Measurements from ENCODE around the gene PLPP3.

Gene PLPP3

GRCh38 chr1:56510642-56511021 lies 68.7 kb downstream of the PLPP3 start:
- H3F3A ChIP-seq (ENCODE audit: insufficient read depth, low read length) = no peaks in the 10 kb centered on the region
- H3K79me2 ChIP-seq (ENCODE audit: insufficient read depth, low read length) = no peaks in the 10 kb centered on the region
- no peaks in the 10 kb centered on the region for H3K36me3 ChIP-seq (ENCODE audit: insufficient read depth, low read length)
- no peak overlapping the region for H3K9ac ChIP-seq (ENCODE audit: low read length)
- H3K9me3 ChIP-seq (ENCODE audit: low read length) = no peaks in the 10 kb centered on the region
- no peak for TF ChIP-seq CTCF (IDR thresholded peaks at IDR 0.05; ENCODE audit: low read length)
- no peaks in the 10 kb centered on the region for H3K9me2 ChIP-seq (ENCODE audit: low read depth, low read length)
- no peaks in the 10 kb centered on the region for H3K4me1 ChIP-seq (ENCODE audit: insufficient read depth, low read length, severe bottlenecking)
- H3K4me2 ChIP-seq (ENCODE audit: low read length) = no peak overlapping the region
- H3K4me3 ChIP-seq (ENCODE audit: low read depth, low read length, poor library complexity, severe bottlenecking) = no peak overlapping the region
- no peaks in the 10 kb centered on the region for H3K27me3 ChIP-seq (ENCODE audit: insufficient read depth, low read length)
- no peaks in the 10 kb centered on the region for H4K20me1 ChIP-seq (ENCODE audit: insufficient read depth, low read length)
- H2AFZ ChIP-seq (ENCODE audit: low read length) = no peak overlapping the region
- no peak overlapping the region for H3K27ac ChIP-seq (ENCODE audit: low read depth, low read length, poor library complexity, severe bottlenecking)

GRCh38 chr1:56509713-56510641 lies 69.4 kb downstream of the PLPP3 start:
- TF ChIP-seq EZH2 (IDR thresholded peaks at IDR 0.05; ENCODE audit: borderline replicate concordance, low read length) (no peak), CTCF (IDR thresholded peaks at IDR 0.05; ENCODE audit: low read length) (no peak)
- no peaks in the 10 kb centered on the region for H3K4me1 ChIP-seq (ENCODE audit: insufficient read depth, low read length, severe bottlenecking)
- H3K4me2 ChIP-seq (ENCODE audit: low read length) = no peak overlapping the region
- H2AFZ ChIP-seq (ENCODE audit: low read length) = no peak overlapping the region
- no peaks in the 10 kb centered on the region for H4K20me1 ChIP-seq (ENCODE audit: insufficient read depth, low read length)
- H3K9me3 ChIP-seq (ENCODE audit: low read length) = no peaks in the 10 kb centered on the region
- H3K36me3 ChIP-seq (ENCODE audit: insufficient read depth, low read length) = no peaks in the 10 kb centered on the region
- no peak overlapping the region for H3K27ac ChIP-seq (ENCODE audit: low read depth, low read length, poor library complexity, severe bottlenecking)
- H3K9me2 ChIP-seq (ENCODE audit: low read depth, low read length) = no peaks in the 10 kb centered on the region
- H3K79me2 ChIP-seq (ENCODE audit: insufficient read depth, low read length) = no peaks in the 10 kb centered on the region
- H3K27me3 ChIP-seq (ENCODE audit: insufficient read depth, low read length) = no peaks in the 10 kb centered on the region
- no peak overlapping the region for H3K9ac ChIP-seq (ENCODE audit: low read length)
- no peak overlapping the region for H3K4me3 ChIP-seq (ENCODE audit: low read depth, low read length, poor library complexity, severe bottlenecking)
- H3F3A ChIP-seq (ENCODE audit: insufficient read depth, low read length) = no peaks in the 10 kb centered on the region

GRCh38 chr1:56508523-56508983 lies 70.8 kb downstream of the PLPP3 start:
- TF ChIP-seq CTCF (IDR thresholded peaks at IDR 0.05; ENCODE audit: low read length) = no peak
- no peak for TF ChIP-seq EZH2 (IDR thresholded peaks at IDR 0.05; ENCODE audit: borderline replicate concordance, low read length)
- Histone ChIP-seq H2AFZ (ENCODE audit: low read length) (no peak overlapping the region), H3K9me3 (ENCODE audit: low read length) (no peaks in the 10 kb centered on the region), H3K36me3 (ENCODE audit: insufficient read depth, low read length) (no peaks in the 10 kb centered on the region), H3K27me3 (ENCODE audit: insufficient read depth, low read length) (no peaks in the 10 kb centered on the region), H3K4me2 (ENCODE audit: low read length) (no peak overlapping the region), H3K9ac (ENCODE audit: low read length) (no peak overlapping the region), H3K4me3 (ENCODE audit: low read depth, low read length, poor library complexity, severe bottlenecking) (no peak overlapping the region), H3K27ac (ENCODE audit: low read depth, low read length, poor library complexity, severe bottlenecking) (no peak overlapping the region), H3K4me1 (ENCODE audit: insufficient read depth, low read length, severe bottlenecking) (no peaks in the 10 kb centered on the region), H3K79me2 (ENCODE audit: insufficient read depth, low read length) (no peaks in the 10 kb centered on the region), H4K20me1 (ENCODE audit: insufficient read depth, low read length) (no peaks in the 10 kb centered on the region), H3K9me2 (ENCODE audit: low read depth, low read length) (no peaks in the 10 kb centered on the region), H3F3A (ENCODE audit: insufficient read depth, low read length) (no peaks in the 10 kb centered on the region)
